H1 (cell line): ENCODE measurements around the gene TSPEAR. TPM values are rescaled to one million over a fixed set of nuclear protein-coding genes. Genes with fewer than 3 reads are reported as not detected.

Source experiments
- ASH2L ChIP-seq: fragments of 200-600, 300-600 bp; sonication (generic); IDR thresholded peaks from one replicate; pipeline ENCODE4 v1.7.1; 2017; ENCODE audit warnings: low read length
- CHD1 ChIP-seq: IDR thresholded peaks from 2 replicates; pipeline ENCODE4 v1.6.1; 2012; ENCODE audit warnings: low read depth, low read length, improper control_type of control experiment
- GABPA ChIP-seq: IDR thresholded peaks from 2 replicates; pipeline ENCODE4 v1.6.1; 2011; ENCODE audit warnings: mild to moderate bottlenecking, low read length, moderate library complexity, borderline replicate concordance; ENCODE audit not compliant: insufficient read depth
- JUND ChIP-seq: IDR thresholded peaks from 2 replicates; pipeline ENCODE4 v1.6.1; 2011; ENCODE audit warnings: mild to moderate bottlenecking, improper control_type of control experiment, low read length
- POU5F1 ChIP-seq: IDR thresholded peaks from 2 replicates; pipeline ENCODE4 v1.6.1; 2011; ENCODE audit warnings: low read depth, mild to moderate bottlenecking, low read length, moderate library complexity
- SIN3A ChIP-seq, 2 experiments: IDR thresholded peaks in 1 of 2; conservative IDR thresholded peaks in 1 of 2; 2 replicates each; pipeline ENCODE4 v1.6.1; 2011 to 2012; ENCODE audit warnings: low read length in 2 of 2, improper control_type of control experiment in 1 of 2, low read depth in 1 of 2, mild to moderate bottlenecking in 1 of 2
- SIX5 ChIP-seq: IDR thresholded peaks from 2 replicates; pipeline ENCODE4 v1.6.1; 2011; ENCODE audit warnings: mild to moderate bottlenecking, low read depth, low read length
- TCF12 ChIP-seq: IDR thresholded peaks from 2 replicates; pipeline ENCODE4 v1.6.1; 2011; ENCODE audit warnings: low read depth, mild to moderate bottlenecking, low read length
- TEAD4 ChIP-seq: IDR thresholded peaks from 2 replicates; pipeline ENCODE4 v1.6.1; 2012; ENCODE audit warnings: low read depth, low read length, inconsistent platforms, mixed read lengths
- polyA plus RNA-seq, 7 experiments: library from polyadenylated mRNA; depleted of rRNA in 3 of 7; stranded (reverse) in 5 of 7; unstranded in 2 of 7; fragments of >200 nt in 5 of 7; fragments of 200-250 nt in 2 of 7; gene quantifications; 1 replicate in 5 of 7; 2 replicates in 1 of 7; 4 replicates in 1 of 7; pipeline versions ENCODE4 v1.2.1 to v1.2.3, GENCODE V29; 2011 to 2013; ENCODE audit warnings: missing spikeins in 2 of 7, mixed read lengths in 2 of 7
- total RNA-seq: library from RNA; stranded (reverse); fragmentation: NEBNext Ultra II Directional; extraction: Animal tissue kit (Norgen Biotek cat#: 25700); gene quantifications from 2 replicates; pipeline ENCODE4 v1.2.1, GENCODE V29; 2021
- TF ChIP-seq, protein P1 (sequence below): IDR thresholded peaks from 2 replicates; pipeline ENCODE4 v1.6.1; 2012; ENCODE audit warnings: inconsistent platforms

Gene TSPEAR
- total and polyA plus RNA-seq, 2 of the 8 experiments (the other 6 are each of a cell fraction or from before 2014, with no cell fraction given) = 0.58 to 0.89 TPM

DNA sequence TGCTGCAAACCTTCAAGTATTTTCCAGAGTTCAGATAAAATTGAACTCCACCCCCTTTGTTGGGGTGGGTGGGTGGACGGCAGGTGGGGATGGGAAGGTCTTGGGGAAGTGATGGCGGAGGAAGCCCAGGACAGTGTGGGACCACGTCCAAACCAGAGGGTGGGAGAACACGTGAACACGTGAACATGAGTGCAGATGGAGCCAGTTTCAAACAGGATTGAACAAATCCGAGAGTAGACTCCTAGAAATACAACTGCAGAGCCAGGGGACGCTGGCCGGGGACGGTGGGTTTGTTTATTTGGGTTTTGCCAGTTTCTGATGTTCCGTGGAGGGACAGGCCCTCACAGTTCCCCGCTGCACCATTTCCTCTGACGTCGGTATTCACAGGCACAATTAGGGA, 163.0 kb downstream of the TSPEAR start (continued):
- TF ChIP-seq, protein P1, sequence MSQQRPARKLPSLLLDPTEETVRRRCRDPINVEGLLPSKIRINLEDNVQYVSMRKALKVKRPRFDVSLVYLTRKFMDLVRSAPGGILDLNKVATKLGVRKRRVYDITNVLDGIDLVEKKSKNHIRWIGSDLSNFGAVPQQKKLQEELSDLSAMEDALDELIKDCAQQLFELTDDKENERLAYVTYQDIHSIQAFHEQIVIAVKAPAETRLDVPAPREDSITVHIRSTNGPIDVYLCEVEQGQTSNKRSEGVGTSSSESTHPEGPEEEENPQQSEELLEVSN = no peak
- TF ChIP-seq POU5F1 (no peak), TEAD4 (no peak), TCF12 (no peak), SIX5 (no peak), ASH2L (no peak), SIN3A (conservative IDR thresholded peaks at IDR 0.05 in 1 of 2, IDR thresholded peaks at IDR 0.05 in 1 of 2; ENCODE audit: low read depth in 1 of 2, low read length in 2 of 2) (no peak), GABPA (no peak), CHD1 (no peak), JUND (no peak)
